ENCODE results near the gene MAGED2.

- TF ChIP-seq, protein P1, sequence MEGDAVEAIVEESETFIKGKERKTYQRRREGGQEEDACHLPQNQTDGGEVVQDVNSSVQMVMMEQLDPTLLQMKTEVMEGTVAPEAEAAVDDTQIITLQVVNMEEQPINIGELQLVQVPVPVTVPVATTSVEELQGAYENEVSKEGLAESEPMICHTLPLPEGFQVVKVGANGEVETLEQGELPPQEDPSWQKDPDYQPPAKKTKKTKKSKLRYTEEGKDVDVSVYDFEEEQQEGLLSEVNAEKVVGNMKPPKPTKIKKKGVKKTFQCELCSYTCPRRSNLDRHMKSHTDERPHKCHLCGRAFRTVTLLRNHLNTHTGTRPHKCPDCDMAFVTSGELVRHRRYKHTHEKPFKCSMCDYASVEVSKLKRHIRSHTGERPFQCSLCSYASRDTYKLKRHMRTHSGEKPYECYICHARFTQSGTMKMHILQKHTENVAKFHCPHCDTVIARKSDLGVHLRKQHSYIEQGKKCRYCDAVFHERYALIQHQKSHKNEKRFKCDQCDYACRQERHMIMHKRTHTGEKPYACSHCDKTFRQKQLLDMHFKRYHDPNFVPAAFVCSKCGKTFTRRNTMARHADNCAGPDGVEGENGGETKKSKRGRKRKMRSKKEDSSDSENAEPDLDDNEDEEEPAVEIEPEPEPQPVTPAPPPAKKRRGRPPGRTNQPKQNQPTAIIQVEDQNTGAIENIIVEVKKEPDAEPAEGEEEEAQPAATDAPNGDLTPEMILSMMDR (IDR thresholded peaks at IDR 0.05; ENCODE audit: low read depth, low read length), result no peak
- TF ChIP-seq, protein P2, sequence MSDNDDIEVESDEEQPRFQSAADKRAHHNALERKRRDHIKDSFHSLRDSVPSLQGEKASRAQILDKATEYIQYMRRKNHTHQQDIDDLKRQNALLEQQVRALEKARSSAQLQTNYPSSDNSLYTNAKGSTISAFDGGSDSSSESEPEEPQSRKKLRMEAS (IDR thresholded peaks at IDR 0.05; ENCODE audit: low read depth, low read length), result no peak
Measured at GRCh38 chrX:54799046-54799445, 8.5 kb upstream of the MAGED2 start.

All from NB4 (cell line).